H1 (cell line): ENCODE results near the gene MCM3AP. TPM values are rescaled to one million over a fixed set of nuclear protein-coding genes. Genes with fewer than 3 reads are reported as not detected.

Source experiments
- POU5F1 ChIP-seq: IDR thresholded peaks from 2 replicates; pipeline ENCODE4 v1.6.1; 2011; ENCODE audit warnings: low read depth, mild to moderate bottlenecking, low read length, moderate library complexity
- TAF1 ChIP-seq: IDR thresholded peaks from 2 replicates; pipeline ENCODE4 v1.6.1; 2011; ENCODE audit warnings: mild to moderate bottlenecking, low read depth, low read length
- polyA plus RNA-seq, 7 experiments: library from polyadenylated mRNA; depleted of rRNA in 3 of 7; stranded (reverse) in 5 of 7; unstranded in 2 of 7; fragments of >200 nt in 5 of 7; fragments of 200-250 nt in 2 of 7; gene quantifications; 1 replicate in 5 of 7; 2 replicates in 1 of 7; 4 replicates in 1 of 7; pipeline versions ENCODE4 v1.2.1 to v1.2.3, GENCODE V29; 2011 to 2013; ENCODE audit warnings: missing spikeins in 2 of 7, mixed read lengths in 2 of 7
- total RNA-seq: library from RNA; stranded (reverse); fragmentation: NEBNext Ultra II Directional; extraction: Animal tissue kit (Norgen Biotek cat#: 25700); gene quantifications from 2 replicates; pipeline ENCODE4 v1.2.1, GENCODE V29; 2021

The MCM3AP gene
- total and polyA plus RNA-seq, 2 of the 8 experiments (the other 6 are each of a cell fraction or from before 2014, with no cell fraction given), result 37.2 to 119 TPM

- TF ChIP-seq POU5F1, result no peak
- no peak for TF ChIP-seq TAF1
Observed at GRCh38 chr21:46189213-46189958, 96.0 kb downstream of the MCM3AP start (continued).
